Skeletal muscle satellite cell (primary cell): Measurements from ENCODE around the gene ADAT2. TPM values are rescaled to one million over a fixed set of nuclear protein-coding genes. Genes with fewer than 3 reads are reported as not detected.

Experiments used
- H3K27me3 ChIP-seq: 2 replicates; pipeline ENCODE4 v1.7.0; 2013; ENCODE audit warnings: low read length; ENCODE audit not compliant: control insufficient read depth, insufficient read depth
- H3K36me3 ChIP-seq: 2 replicates; pipeline ENCODE4 v1.7.0; 2013; ENCODE audit warnings: mild to moderate bottlenecking, control low read depth, low read length; ENCODE audit not compliant: insufficient read depth
- H3K4me1 ChIP-seq: 2 replicates; pipeline ENCODE4 v1.7.0; 2013; ENCODE audit warnings: low read length; ENCODE audit not compliant: control insufficient read depth, insufficient read depth
- H3K4me2 ChIP-seq: 2 replicates; pipeline ENCODE4 v1.7.0; 2013; ENCODE audit warnings: mild to moderate bottlenecking, low read length
- H3K4me3 ChIP-seq: 2 replicates; pipeline ENCODE4 v1.7.0; 2013; ENCODE audit warnings: low read length
- H3K9ac ChIP-seq: 2 replicates; pipeline ENCODE4 v1.7.0; 2013; ENCODE audit warnings: mild to moderate bottlenecking, low read depth, low read length, moderate library complexity
- H3K9me3 ChIP-seq: replicated peaks from 2 replicates; pipeline ENCODE4 v1.7.0; 2013; ENCODE audit warnings: mild to moderate bottlenecking, control low read depth, low read length
- total RNA-seq: library from RNA; depleted of rRNA; stranded (reverse); fragments of >200 nt; gene quantifications from 2 replicates; pipeline ENCODE4 v1.2.3, GENCODE V29; 2012; rRNA removed

Gene ADAT2
- total RNA-seq, result 9.8 and 10.4 TPM in 2 replicates

GRCh38 chr6:143450453-143451371 is at the start of gene ADAT2, which contains the start of gene PEX3:
ADAT2 (minus strand) TSS chr6:143450695; CDS start chr6:143450658, 37 bp downstream.
PEX3 (plus strand) TSS chr6:143450805; CDS start chr6:143451043, 238 bp downstream.
- peak within 1 kb of the TSS; percentile 95 for H3K4me2 ChIP-seq
- no peaks in the 10 kb centered on the region for H3K27me3 ChIP-seq
- H3K4me3 ChIP-seq, result peak within 1 kb of the TSS; percentile 98

GRCh38 chr6:143498428-143498827 is 47.9 kb upstream of the ADAT2 start:
- H3K4me1 ChIP-seq, result no peaks in the 10 kb centered on the region
- H3K9me3 ChIP-seq, result no peaks in the 10 kb centered on the region
- no peaks in the 10 kb centered on the region for H3K27me3 ChIP-seq
- peaks cover 63% of the 10 kb centered on the region for H3K36me3 ChIP-seq
- no peak overlapping the region for H3K4me3 ChIP-seq
- H3K9ac ChIP-seq, result no peak overlapping the region
- H3K4me2 ChIP-seq, result no peak overlapping the region

More at GRCh38 chr6:143450453-143451371, at the start of gene ADAT2, which contains the start of gene PEX3:
- Histone ChIP-seq H3K4me1 (peaks cover 8% of the 10 kb centered on the region), H3K9ac (peak within 1 kb of the TSS; percentile 95), H3K36me3 (no peaks in the 10 kb centered on the region), H3K9me3 (no peaks in the 10 kb centered on the region)

GRCh38 chr6:143496974-143497373 is 46.5 kb upstream of the ADAT2 start:
- H3K9ac ChIP-seq, result no peak overlapping the region
- no peaks in the 10 kb centered on the region for H3K9me3 ChIP-seq
- H3K4me2 ChIP-seq, result no peak overlapping the region
- peaks cover 55% of the 10 kb centered on the region for H3K36me3 ChIP-seq
- H3K27me3 ChIP-seq, result no peaks in the 10 kb centered on the region
- H3K4me3 ChIP-seq, result no peak overlapping the region
- H3K4me1 ChIP-seq, result no peaks in the 10 kb centered on the region

- Histone ChIP-seq H3K4me2 (no peak overlapping the region), H3K4me3 (no peak overlapping the region), H3K27me3 (no peaks in the 10 kb centered on the region), H3K4me1 (no peaks in the 10 kb centered on the region), H3K36me3 (peaks cover 16% of the 10 kb centered on the region), H3K9ac (no peak overlapping the region), H3K9me3 (no peaks in the 10 kb centered on the region)
Observed at GRCh38 chr6:143490775-143491174, 40.3 kb upstream of the ADAT2 start.

- Histone ChIP-seq H3K4me2 (no peak overlapping the region), H3K27me3 (no peaks in the 10 kb centered on the region), H3K9me3 (no peaks in the 10 kb centered on the region), H3K4me1 (no peaks in the 10 kb centered on the region), H3K36me3 (peaks cover 11% of the 10 kb centered on the region), H3K9ac (no peak overlapping the region), H3K4me3 (no peak overlapping the region)
Observed at GRCh38 chr6:143490244-143490643, 39.7 kb upstream of the ADAT2 start.

- Histone ChIP-seq H3K4me1 (no peaks in the 10 kb centered on the region), H3K27me3 (no peaks in the 10 kb centered on the region), H3K9me3 (no peaks in the 10 kb centered on the region)
Observed at GRCh38 chr6:143486752-143487151, 36.3 kb upstream of the ADAT2 start.

GRCh38 chr6:143485967-143486366 is 35.5 kb upstream of the ADAT2 start:
- Histone ChIP-seq H3K27me3 (no peaks in the 10 kb centered on the region), H3K4me2 (no peak overlapping the region), H3K9ac (no peak overlapping the region), H3K9me3 (no peaks in the 10 kb centered on the region), H3K4me1 (no peaks in the 10 kb centered on the region), H3K36me3 (no peaks in the 10 kb centered on the region), H3K4me3 (no peak overlapping the region)

More at GRCh38 chr6:143486752-143487151, 36.3 kb upstream of the ADAT2 start:
- Histone ChIP-seq H3K4me3 (no peak overlapping the region), H3K36me3 (no peaks in the 10 kb centered on the region), H3K9ac (no peak overlapping the region), H3K4me2 (no peak overlapping the region)

GRCh38 chr6:143482593-143482992 is 32.1 kb upstream of the ADAT2 start:
- Histone ChIP-seq H3K9ac (no peak overlapping the region), H3K4me2 (no peak overlapping the region), H3K4me1 (no peaks in the 10 kb centered on the region), H3K4me3 (no peak overlapping the region), H3K36me3 (peaks cover 7% of the 10 kb centered on the region), H3K9me3 (no peaks in the 10 kb centered on the region), H3K27me3 (no peaks in the 10 kb centered on the region)

- Histone ChIP-seq H3K36me3 (peaks cover 22% of the 10 kb centered on the region), H3K9ac (no peak overlapping the region), H3K4me2 (no peak overlapping the region), H3K4me3 (no peak overlapping the region), H3K27me3 (no peaks in the 10 kb centered on the region), H3K9me3 (no peaks in the 10 kb centered on the region), H3K4me1 (no peaks in the 10 kb centered on the region)
Observed at GRCh38 chr6:143478479-143479062, 28.1 kb upstream of the ADAT2 start.

GRCh38 chr6:143476545-143476944 is 26.1 kb upstream of the ADAT2 start:
- Histone ChIP-seq H3K27me3 (no peaks in the 10 kb centered on the region), H3K9ac (no peak overlapping the region), H3K4me3 (no peak overlapping the region), H3K36me3 (peaks cover 30% of the 10 kb centered on the region), H3K4me2 (no peak overlapping the region), H3K4me1 (no peaks in the 10 kb centered on the region), H3K9me3 (no peaks in the 10 kb centered on the region)

- Histone ChIP-seq H3K4me3 (no peak overlapping the region), H3K4me1 (no peaks in the 10 kb centered on the region), H3K27me3 (no peaks in the 10 kb centered on the region), H3K9ac (no peak overlapping the region), H3K4me2 (no peak overlapping the region), H3K36me3 (peaks cover 18% of the 10 kb centered on the region), H3K9me3 (no peaks in the 10 kb centered on the region)
Observed at GRCh38 chr6:143471822-143472221, 21.3 kb upstream of the ADAT2 start.
